Adipocyte (in vitro differentiated cells): Measurements from ENCODE around the gene TP73.

Experiments used
- DNase-seq: peaks from one replicate; pipeline ENCODE4 v3.0.0-alpha.2; 2015; ENCODE audit warnings: low read depth
- H3K27me3 ChIP-seq: replicated peaks from 2 replicates; pipeline ENCODE4 v1.7.0; 2013; ENCODE audit warnings: mild to moderate bottlenecking, low read length, moderate library complexity; ENCODE audit not compliant: control insufficient read depth, insufficient read depth
- H3K36me3 ChIP-seq: 2 replicates; pipeline ENCODE4 v1.7.0; 2013; ENCODE audit warnings: low read length, mild to moderate bottlenecking, moderate library complexity; ENCODE audit not compliant: control insufficient read depth, insufficient read depth, severe bottlenecking
- H3K4me1 ChIP-seq: 2 replicates; pipeline ENCODE4 v1.7.0; 2013; ENCODE audit warnings: mild to moderate bottlenecking, low read length, moderate library complexity; ENCODE audit not compliant: control insufficient read depth, insufficient read depth
- H3K4me3 ChIP-seq: 2 replicates; pipeline ENCODE4 v1.7.0; 2013; ENCODE audit warnings: mild to moderate bottlenecking, low read length, moderate library complexity
- H3K9ac ChIP-seq: 2 replicates; pipeline ENCODE4 v1.7.0; 2013; ENCODE audit warnings: mild to moderate bottlenecking, low read length, moderate library complexity
- H3K9me3 ChIP-seq: 2 replicates; pipeline ENCODE4 v1.7.0; 2013; ENCODE audit warnings: mild to moderate bottlenecking, low read length, moderate library complexity; ENCODE audit not compliant: control insufficient read depth

TP73 gene

GRCh38 chr1:3679098-3679555 is 26.8 kb downstream of the TP73 start:
- H3K4me1 ChIP-seq, result no peaks in the 10 kb centered on the region
- H3K9me3 ChIP-seq, result no peaks in the 10 kb centered on the region
- H3K36me3 ChIP-seq, result no peaks in the 10 kb centered on the region
- no peak for DNase-seq
- H3K27me3 ChIP-seq, result peaks cover 42% of the 10 kb centered on the region
- H3K4me3 ChIP-seq, result no peak overlapping the region
- H3K9ac ChIP-seq, result no peak overlapping the region

- no peak overlapping the region for H3K9ac ChIP-seq
- no peak for DNase-seq
- peaks cover 43% of the 10 kb centered on the region for H3K27me3 ChIP-seq
- no peaks in the 10 kb centered on the region for H3K36me3 ChIP-seq
- H3K9me3 ChIP-seq, result no peaks in the 10 kb centered on the region
- no peak overlapping the region for H3K4me3 ChIP-seq
- H3K4me1 ChIP-seq, result no peaks in the 10 kb centered on the region
Observed at GRCh38 chr1:3679799-3680453, 27.6 kb downstream of the TP73 start.

GRCh38 chr1:3680488-3681230 is 28.3 kb downstream of the TP73 start:
- H3K9ac ChIP-seq, result no peak overlapping the region
- no peaks in the 10 kb centered on the region for H3K9me3 ChIP-seq
- no peak overlapping the region for H3K4me3 ChIP-seq
- peaks cover 42% of the 10 kb centered on the region for H3K27me3 ChIP-seq
- no peak for DNase-seq
- H3K4me1 ChIP-seq, result no peaks in the 10 kb centered on the region
- no peaks in the 10 kb centered on the region for H3K36me3 ChIP-seq

- H3K9ac ChIP-seq, result no peak overlapping the region
Observed at GRCh38 chr1:3681231-3681897, 29.0 kb downstream of the TP73 start.

GRCh38 chr1:3681898-3682806 is 29.8 kb downstream of the TP73 start:
- Histone ChIP-seq H3K4me3 (no peak overlapping the region), H3K9ac (no peak overlapping the region), H3K36me3 (no peaks in the 10 kb centered on the region), H3K4me1 (no peaks in the 10 kb centered on the region), H3K9me3 (no peaks in the 10 kb centered on the region), H3K27me3 (peaks cover 36% of the 10 kb centered on the region)
- no peak for DNase-seq

More at GRCh38 chr1:3681231-3681897, 29.0 kb downstream of the TP73 start:
- Histone ChIP-seq H3K36me3 (no peaks in the 10 kb centered on the region), H3K9me3 (no peaks in the 10 kb centered on the region), H3K4me1 (no peaks in the 10 kb centered on the region), H3K4me3 (no peak overlapping the region), H3K27me3 (peaks cover 39% of the 10 kb centered on the region)
- DNase-seq, result no peak

GRCh38 chr1:3683197-3683596 is 30.9 kb downstream of the TP73 start:
- no peaks in the 10 kb centered on the region for H3K9me3 ChIP-seq
- no peak for DNase-seq
- H3K4me1 ChIP-seq, result no peaks in the 10 kb centered on the region
- H3K9ac ChIP-seq, result no peak overlapping the region
- peaks cover 35% of the 10 kb centered on the region for H3K27me3 ChIP-seq
- no peak overlapping the region for H3K4me3 ChIP-seq
- no peaks in the 10 kb centered on the region for H3K36me3 ChIP-seq

GRCh38 chr1:3683992-3684391 is 31.7 kb downstream of the TP73 start:
- H3K9ac ChIP-seq, result no peak overlapping the region
- H3K36me3 ChIP-seq, result no peaks in the 10 kb centered on the region
- peaks cover 38% of the 10 kb centered on the region for H3K27me3 ChIP-seq
- H3K4me3 ChIP-seq, result no peak overlapping the region
- DNase-seq, result no peak
- H3K4me1 ChIP-seq, result no peaks in the 10 kb centered on the region
- H3K9me3 ChIP-seq, result no peaks in the 10 kb centered on the region

GRCh38 chr1:3685222-3685621 is 32.9 kb downstream of the TP73 start:
- Histone ChIP-seq H3K36me3 (no peaks in the 10 kb centered on the region), H3K27me3 (peaks cover 29% of the 10 kb centered on the region), H3K4me1 (no peaks in the 10 kb centered on the region), H3K9ac (no peak overlapping the region), H3K9me3 (no peaks in the 10 kb centered on the region), H3K4me3 (no peak overlapping the region)
- no peak for DNase-seq

GRCh38 chr1:3685906-3686305 is 33.6 kb downstream of the TP73 start:
- Histone ChIP-seq H3K9ac (no peak overlapping the region), H3K4me3 (no peak overlapping the region), H3K27me3 (peaks cover 32% of the 10 kb centered on the region), H3K4me1 (no peaks in the 10 kb centered on the region), H3K36me3 (no peaks in the 10 kb centered on the region), H3K9me3 (no peaks in the 10 kb centered on the region)
- DNase-seq, result no peak

GRCh38 chr1:3687504-3687903 is 35.2 kb downstream of the TP73 start:
- Histone ChIP-seq H3K9me3 (no peaks in the 10 kb centered on the region), H3K4me1 (no peaks in the 10 kb centered on the region), H3K4me3 (no peak overlapping the region), H3K27me3 (peaks cover 45% of the 10 kb centered on the region), H3K36me3 (no peaks in the 10 kb centered on the region), H3K9ac (no peak overlapping the region)
- DNase-seq, result no peak
